ENCODE data around the gene RAPGEF2.
"Not testable (repeated sequence)": the region's sequence is repeated elsewhere in the genome, so short reads cannot be mapped to it uniquely, and the experiment has no call there.

Gene RAPGEF2

DNA sequence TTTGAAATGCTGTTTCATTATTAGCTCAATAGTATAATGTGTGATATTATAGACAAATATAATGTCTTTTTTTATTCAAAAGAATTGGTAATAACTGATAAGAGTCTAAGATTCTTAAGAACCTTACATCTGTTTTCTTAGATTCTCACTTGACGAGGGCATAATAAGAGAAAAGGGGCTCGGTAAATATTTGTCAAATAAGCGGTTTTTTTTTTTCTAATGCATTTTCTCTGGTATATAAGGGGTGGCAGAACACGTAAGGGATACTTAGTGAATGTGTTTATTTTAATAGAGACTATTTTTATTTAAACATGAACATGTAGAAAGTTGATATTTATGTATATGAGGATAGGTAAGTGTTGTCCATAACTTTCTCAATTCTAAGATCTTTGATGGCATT is 200.6 kb downstream of the RAPGEF2 start:
- DNase-seq (ENCODE audit: low read depth in 1 of 2, low spot score in 1 of 2): no peak

- no peak for DNase-seq (ENCODE audit: low read depth in 1 of 2, low spot score in 1 of 2)
Measured at GRCh38 chr4:159305129-159305528, 202.2 kb downstream of the RAPGEF2 start.

- no peak for DNase-seq (ENCODE audit: low read depth in 1 of 2, low spot score in 1 of 2)
Measured at GRCh38 chr4:159307929-159308328, 205.1 kb downstream of the RAPGEF2 start.

DNA sequence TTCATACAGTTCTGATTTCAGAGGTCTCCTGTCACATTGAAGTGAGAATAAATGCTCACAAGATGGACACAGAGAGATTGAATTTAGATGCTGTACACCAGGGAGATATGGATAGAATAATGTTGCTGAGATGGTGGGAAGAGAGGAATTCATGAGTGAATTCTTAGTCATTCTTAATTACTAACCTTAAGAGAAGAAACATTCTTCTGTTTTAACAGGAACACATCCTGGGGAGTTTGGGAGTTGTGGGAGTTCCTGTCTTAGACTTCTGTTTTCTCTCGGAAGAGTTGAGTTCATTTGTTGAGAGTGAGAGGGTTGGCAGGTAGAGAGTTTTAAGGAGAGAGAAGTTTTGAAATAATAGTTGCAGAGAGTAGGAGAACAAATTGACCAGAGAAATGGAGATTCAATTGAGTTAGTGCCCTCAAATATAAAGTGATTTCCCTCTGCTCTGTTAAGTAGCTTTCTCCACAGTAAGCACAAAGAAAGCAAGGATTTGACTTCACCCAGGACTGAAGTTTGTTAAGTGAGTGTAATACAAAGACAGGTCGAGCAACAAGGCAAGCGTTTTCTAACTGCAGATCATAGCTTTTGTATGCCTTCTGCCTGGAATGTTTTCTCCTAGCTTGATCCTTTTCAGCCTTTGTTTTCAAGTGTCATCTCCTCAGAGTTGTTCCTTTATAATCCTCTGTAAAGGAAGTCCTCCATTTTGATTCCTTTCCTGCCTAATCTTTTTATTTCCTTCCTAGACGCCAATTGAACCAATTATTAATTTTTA is 205.9 kb downstream of the RAPGEF2 start:
- DNase-seq (ENCODE audit: low read depth in 1 of 2, low spot score in 1 of 2): no peak

- no peak for DNase-seq (ENCODE audit: low read depth in 1 of 2, low spot score in 1 of 2)
Measured at GRCh38 chr4:159312236-159312635, 209.4 kb downstream of the RAPGEF2 start.

- not testable (repeated sequence) for DNase-seq (ENCODE audit: low read depth in 1 of 2, low spot score in 1 of 2)
Measured at GRCh38 chr4:159315879-159316278, 213.0 kb downstream of the RAPGEF2 start.

DNA sequence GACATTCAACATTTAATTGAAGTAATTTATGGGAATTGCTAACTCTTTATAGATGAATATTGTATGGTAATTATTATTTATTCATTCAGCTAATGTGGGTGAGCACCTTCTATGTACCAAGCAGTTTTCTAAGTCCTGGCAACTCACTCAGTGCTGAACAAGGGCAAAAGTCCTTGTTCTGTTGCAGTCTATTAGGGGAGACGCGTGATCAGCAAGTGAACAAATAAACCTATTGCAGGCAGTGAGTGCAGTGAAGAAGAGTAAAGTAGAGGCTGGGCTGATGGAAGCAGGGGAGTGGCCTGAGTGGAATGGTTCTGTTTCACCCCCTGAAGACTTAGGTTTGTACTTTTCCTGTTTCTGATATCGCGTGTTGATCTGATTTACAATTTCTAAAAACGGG is 214.3 kb downstream of the RAPGEF2 start:
- DNase-seq (ENCODE audit: low read depth in 1 of 2, low spot score in 1 of 2): no peak

- no peak for DNase-seq (ENCODE audit: low read depth in 1 of 2, low spot score in 1 of 2)
Measured at GRCh38 chr4:159319027-159319426, 216.1 kb downstream of the RAPGEF2 start.

- DNase-seq (ENCODE audit: low read depth in 1 of 2, low spot score in 1 of 2): no peak
Measured at GRCh38 chr4:159326480-159326879, 223.6 kb downstream of the RAPGEF2 start.

DNA sequence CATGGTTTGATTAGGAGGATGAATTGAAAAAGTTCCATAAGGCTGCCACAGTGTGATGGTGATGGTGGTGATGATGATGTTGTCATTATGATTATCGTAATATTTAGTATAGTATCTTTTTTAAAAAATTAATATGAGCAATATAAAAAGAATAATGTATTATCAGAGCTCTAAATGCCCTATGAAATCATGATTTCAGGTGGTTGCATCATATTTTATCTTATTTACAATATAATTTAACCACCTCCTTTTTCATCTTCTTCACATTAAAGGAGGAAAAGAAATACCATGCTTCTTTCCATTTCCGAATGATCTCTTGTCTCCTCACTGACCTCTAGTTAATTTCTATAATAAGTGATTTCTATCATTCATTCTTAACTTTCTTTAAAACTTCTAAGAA is 225.9 kb downstream of the RAPGEF2 start:
- no peak for DNase-seq (ENCODE audit: low read depth in 1 of 2, low spot score in 1 of 2)

GRCh38 chr4:159334461-159334860 is 231.6 kb downstream of the RAPGEF2 start:
- no peak for DNase-seq (ENCODE audit: low read depth in 1 of 2, low spot score in 1 of 2)

DNA sequence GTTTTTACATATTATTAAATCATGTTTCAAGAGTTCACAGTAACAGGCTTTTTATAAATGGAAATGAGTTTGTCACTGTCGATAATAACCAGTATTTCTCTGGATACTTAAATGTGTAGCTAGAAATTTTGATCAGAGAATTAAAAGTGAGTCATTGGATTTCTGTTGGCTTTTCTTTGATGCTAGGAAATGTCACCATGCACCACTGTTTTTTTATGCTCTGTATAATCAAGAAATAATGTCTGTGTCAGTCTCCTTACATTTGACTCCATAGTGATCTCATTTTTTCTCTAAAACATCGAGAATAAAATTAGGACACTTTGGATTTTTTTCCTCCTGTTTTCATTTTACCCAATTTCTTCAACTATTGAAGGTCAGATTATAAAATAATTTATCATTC is 234.2 kb downstream of the RAPGEF2 start:
- DNase-seq (ENCODE audit: low read depth in 1 of 2, low spot score in 1 of 2): no peak

GRCh38 chr4:159341522-159341921 is 238.6 kb downstream of the RAPGEF2 start:
- DNase-seq (ENCODE audit: low read depth in 1 of 2, low spot score in 1 of 2): no peak

- no peak for DNase-seq (ENCODE audit: low read depth in 1 of 2, low spot score in 1 of 2)
Measured at GRCh38 chr4:159342374-159342773, 239.5 kb downstream of the RAPGEF2 start.

DNA sequence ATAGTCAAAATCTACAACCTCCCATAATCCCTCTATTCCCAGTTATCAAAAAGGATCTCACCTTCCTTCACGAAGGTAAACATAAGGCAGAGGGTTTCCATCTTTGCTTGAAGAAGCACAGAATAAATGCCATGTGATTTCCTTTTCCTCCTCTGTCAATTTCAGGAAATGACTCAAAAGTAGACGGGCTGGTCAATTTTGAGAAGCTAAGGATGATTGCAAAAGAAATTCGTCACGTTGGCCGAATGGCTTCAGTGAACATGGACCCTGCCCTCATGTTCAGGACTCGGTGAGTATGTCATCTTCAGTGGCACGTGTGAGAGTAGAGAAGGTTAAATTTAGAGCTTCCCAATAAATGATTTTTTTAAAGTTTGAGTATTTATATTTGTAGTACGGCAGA is 240.2 kb downstream of the RAPGEF2 start:
- DNase-seq (ENCODE audit: low read depth in 1 of 2, low spot score in 1 of 2): no peak

DNA sequence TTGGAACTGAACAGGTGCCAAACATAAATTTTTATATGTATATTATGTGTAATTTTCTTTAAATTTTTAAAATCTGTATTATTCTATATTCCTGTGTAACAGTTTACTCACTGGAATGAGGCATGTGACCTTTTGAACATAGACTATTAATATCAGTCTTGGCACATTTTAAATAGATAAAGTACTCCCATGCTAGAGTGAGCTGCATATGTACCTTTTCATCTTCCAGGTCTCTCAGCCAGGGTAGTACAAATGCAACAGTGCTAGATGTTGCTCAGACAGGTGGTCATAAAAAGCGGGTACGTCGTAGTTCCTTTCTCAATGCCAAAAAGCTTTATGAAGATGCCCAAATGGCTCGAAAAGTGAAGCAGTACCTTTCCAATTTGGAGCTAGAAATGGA is 242.0 kb downstream of the RAPGEF2 start:
- no peak for DNase-seq (ENCODE audit: low read depth in 1 of 2, low spot score in 1 of 2)

- DNase-seq (ENCODE audit: low read depth in 1 of 2, low spot score in 1 of 2): no peak
Measured at GRCh38 chr4:159346681-159347080, 243.8 kb downstream of the RAPGEF2 start.

DNA sequence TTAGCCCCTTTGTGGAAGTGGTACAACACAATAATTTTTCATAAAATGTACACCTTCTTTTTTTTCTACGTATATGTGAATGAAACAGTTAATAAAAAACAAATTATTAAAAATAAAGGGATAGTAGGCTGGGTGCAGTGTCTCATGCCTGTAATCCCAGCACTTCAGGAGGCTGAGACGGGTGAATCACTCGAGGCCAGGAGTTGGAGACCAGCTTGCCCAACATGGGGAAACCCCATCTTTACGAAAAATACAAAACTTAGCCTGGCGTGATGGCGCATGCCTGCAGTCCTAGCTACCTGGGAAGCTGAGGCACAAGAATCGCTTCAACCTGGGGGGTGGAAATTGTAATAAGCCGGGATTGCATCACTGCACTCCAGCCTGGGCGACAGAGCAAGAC is 244.9 kb downstream of the RAPGEF2 start:
- no peak for DNase-seq (ENCODE audit: low read depth in 1 of 2, low spot score in 1 of 2)

GRCh38 chr4:159349332-159349731 is 246.5 kb downstream of the RAPGEF2 start:
- DNase-seq (ENCODE audit: low read depth in 1 of 2, low spot score in 1 of 2): no peak

DNA sequence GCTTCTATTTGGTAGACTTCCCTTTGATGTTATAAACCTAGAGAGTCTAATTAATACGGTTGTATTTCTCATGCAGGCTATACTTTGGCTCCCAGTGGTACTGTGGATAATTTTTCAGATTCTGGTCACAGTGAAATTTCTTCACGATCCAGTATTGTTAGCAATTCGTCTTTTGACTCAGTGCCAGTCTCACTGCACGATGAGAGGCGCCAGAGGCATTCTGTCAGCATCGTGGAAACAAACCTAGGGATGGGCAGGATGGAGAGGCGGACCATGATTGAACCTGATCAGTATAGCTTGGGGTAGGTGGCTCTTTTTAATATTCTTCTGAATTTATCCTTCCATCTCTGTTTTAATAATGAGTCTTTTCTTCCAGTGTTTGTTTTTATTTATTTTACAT is 249.7 kb downstream of the RAPGEF2 start:
- DNase-seq (ENCODE audit: low read depth in 1 of 2, low spot score in 1 of 2): no peak

- no peak for DNase-seq (ENCODE audit: low read depth in 1 of 2, low spot score in 1 of 2)
Measured at GRCh38 chr4:159353422-159354116, 250.7 kb downstream of the RAPGEF2 start.

DNA sequence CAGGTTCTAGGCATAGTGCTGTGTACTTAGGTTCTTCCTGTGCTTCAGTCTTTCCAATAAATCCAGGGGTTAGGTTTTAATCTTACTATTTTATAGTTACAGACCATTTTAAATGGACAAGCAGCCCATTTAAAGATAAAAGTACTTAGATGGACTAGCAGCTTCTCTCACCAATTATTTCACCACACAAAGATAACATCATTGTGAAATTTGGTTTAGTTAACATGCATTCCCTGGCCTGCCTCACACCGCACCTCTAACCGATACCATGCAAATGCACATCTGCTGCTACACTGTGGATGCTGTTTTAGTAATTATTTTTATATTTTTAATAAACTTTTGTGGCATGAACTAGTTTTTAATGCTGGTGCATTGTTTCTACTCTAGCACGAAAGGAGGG is 252.6 kb downstream of the RAPGEF2 start:
- DNase-seq (ENCODE audit: low read depth in 1 of 2, low spot score in 1 of 2): no peak

DNA sequence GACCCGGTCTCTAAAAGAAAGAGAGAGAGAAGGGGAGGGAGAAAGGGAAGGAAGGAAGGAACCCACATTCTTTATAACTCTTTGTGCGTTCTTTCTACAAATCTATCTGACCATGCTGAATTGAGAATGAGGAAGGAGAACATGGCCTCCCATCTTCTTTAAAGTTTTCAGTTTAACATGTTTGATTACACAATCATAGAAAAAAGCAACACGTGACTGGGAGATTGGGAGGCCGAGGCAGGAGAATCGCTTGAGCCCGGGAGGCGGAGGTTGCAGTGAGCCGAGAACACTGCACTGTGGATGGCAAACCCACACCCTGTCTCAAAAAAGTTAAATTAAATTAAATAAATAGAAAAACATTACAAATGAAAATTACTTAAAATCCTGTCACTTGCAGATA is 254.5 kb downstream of the RAPGEF2 start:
- DNase-seq (ENCODE audit: low read depth in 1 of 2, low spot score in 1 of 2): no peak
